DOHH2 (cell line): Measurements from ENCODE around the gene DSCAML1.

Experiments used
- H3F3A ChIP-seq: fragments of 200-600 bp; sonication (generic), shearing (Covaris generic); 2 replicates; pipeline ENCODE4 v1.6.0; 2016; ENCODE audit warnings: antibody characterized with exemption, mild to moderate bottlenecking; ENCODE audit not compliant: control insufficient read depth, insufficient read depth
- H3K27ac ChIP-seq: fragments of 200-600 bp; sonication (generic); 2 replicates; pipeline ENCODE4 v1.5.1; 2014; ENCODE audit warnings: low read depth, mild to moderate bottlenecking, low read length, moderate library complexity
- H3K27me3 ChIP-seq: fragments of 200-600 bp; sonication (generic); 2 replicates; pipeline ENCODE4 v1.6.1; 2014; ENCODE audit warnings: mild to moderate bottlenecking, low read length, mixed read lengths; ENCODE audit not compliant: control insufficient read depth
- H3K36me3 ChIP-seq: fragments of 200-600 bp; sonication (generic); 2 replicates; pipeline ENCODE4 v1.6.1; 2014; ENCODE audit warnings: mild to moderate bottlenecking, low read length, moderate library complexity, mixed read lengths; ENCODE audit not compliant: control insufficient read depth
- H3K4me1 ChIP-seq: fragments of 200-600 bp; sonication (generic); 2 replicates; pipeline ENCODE4 v1.6.1; 2014; ENCODE audit warnings: mild to moderate bottlenecking, low read length, mixed read lengths; ENCODE audit not compliant: control insufficient read depth
- H3K4me2 ChIP-seq: fragments of 200-600 bp; sonication (generic); 2 replicates; pipeline ENCODE4 v1.6.0; 2014; ENCODE audit warnings: mild to moderate bottlenecking, low read length, moderate library complexity
- H3K4me3 ChIP-seq: fragments of 200-600 bp; sonication (generic); 2 replicates; pipeline ENCODE4 v1.5.1; 2014; ENCODE audit warnings: mild to moderate bottlenecking, low read length, mixed read lengths
- H3K79me2 ChIP-seq: fragments of 200-600 bp; sonication (generic); 2 replicates; pipeline ENCODE4 v1.6.1; 2014; ENCODE audit warnings: mild to moderate bottlenecking, low read length, mixed read lengths; ENCODE audit not compliant: control insufficient read depth
- H3K9me2 ChIP-seq: fragments of 200-600 bp; sonication (generic); replicated peaks from 2 replicates; pipeline ENCODE4 v1.6.1; 2014; ENCODE audit warnings: mild to moderate bottlenecking, low read length, mixed read lengths; ENCODE audit not compliant: control insufficient read depth
- H3K9me3 ChIP-seq: fragments of 200-600 bp; sonication (generic); 2 replicates; pipeline ENCODE4 v1.6.1; 2014; ENCODE audit warnings: antibody characterized with exemption, low read length, mixed read lengths; ENCODE audit not compliant: control insufficient read depth, insufficient read depth
- H4K20me1 ChIP-seq: fragments of 200-600 bp; sonication (generic); 2 replicates; pipeline ENCODE4 v1.6.0; 2014; ENCODE audit warnings: low read depth, mild to moderate bottlenecking, antibody characterized with exemption, low read length, moderate library complexity; ENCODE audit not compliant: control insufficient read depth, insufficient read depth
- EZH2phosphoT487 ChIP-seq: fragments of 200-600 bp; sonication (generic); IDR thresholded peaks from 2 replicates; pipeline ENCODE4 v1.6.1; 2017; ENCODE audit warnings: borderline replicate concordance, mild to moderate bottlenecking, antibody characterized with exemption, low read length, moderate library complexity, mixed read lengths
- TF ChIP-seq, protein P1 (sequence below): fragments of 200-600 bp; sonication (generic); IDR thresholded peaks from one replicate; pipeline ENCODE4 v1.5.1; 2014; ENCODE audit warnings: antibody characterized with exemption, mild to moderate bottlenecking, low read depth, low read length; ENCODE audit not compliant: poor library complexity, severe bottlenecking

DSCAML1 gene

DNA sequence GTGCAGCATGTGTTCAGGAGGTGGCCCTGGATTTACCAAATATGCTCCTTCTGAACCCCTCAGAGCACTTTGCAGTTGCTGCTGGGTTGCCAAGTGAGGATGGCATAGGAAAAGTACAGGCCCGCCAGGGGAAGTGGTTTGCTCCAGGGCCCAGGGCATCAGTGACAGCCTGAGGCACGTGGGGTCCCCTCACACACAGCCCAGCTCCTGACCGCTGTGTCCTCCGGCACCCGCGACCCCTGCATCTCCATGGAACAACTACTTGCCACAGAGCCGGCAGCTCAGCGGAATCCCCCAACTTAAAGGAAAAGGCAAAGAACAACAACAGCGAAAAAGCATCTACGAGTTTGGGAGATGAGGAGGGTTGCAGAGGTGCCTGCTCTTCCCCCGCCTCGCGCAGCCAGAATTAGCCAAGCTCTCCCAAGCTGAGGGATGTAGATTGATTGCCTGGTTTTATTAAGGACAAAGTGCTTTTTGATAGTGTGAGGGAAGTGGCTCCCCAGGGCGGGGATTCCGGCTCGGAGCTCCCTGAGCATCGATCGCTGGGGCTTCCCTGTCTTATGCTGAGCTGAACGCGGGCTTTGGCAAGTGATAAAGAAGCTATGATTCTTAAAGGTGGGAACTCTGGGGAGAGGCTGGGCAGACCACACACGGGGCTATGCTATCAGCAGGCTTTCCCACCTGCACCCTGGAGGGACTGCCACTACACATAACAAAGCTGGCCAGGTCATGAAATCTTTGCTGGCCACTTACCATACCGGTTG lies 294.8 kb downstream of the DSCAML1 start:
- Histone ChIP-seq H3K4me2 (no peak overlapping the region), H3K9me2 (no peaks in the 10 kb centered on the region), H3K4me3 (no peak overlapping the region), H3F3A (no peaks in the 10 kb centered on the region), H3K27me3 (no peaks in the 10 kb centered on the region; the same call in 1 of the 2 replicates), H3K4me1 (no peaks in the 10 kb centered on the region), H4K20me1 (no peaks in the 10 kb centered on the region), H3K79me2 (no peaks in the 10 kb centered on the region), H3K9me3 (no peaks in the 10 kb centered on the region), H3K36me3 (no peaks in the 10 kb centered on the region), H3K27ac (no peak overlapping the region)
- no peak for TF ChIP-seq EZH2phosphoT487
- TF ChIP-seq, protein P1, sequence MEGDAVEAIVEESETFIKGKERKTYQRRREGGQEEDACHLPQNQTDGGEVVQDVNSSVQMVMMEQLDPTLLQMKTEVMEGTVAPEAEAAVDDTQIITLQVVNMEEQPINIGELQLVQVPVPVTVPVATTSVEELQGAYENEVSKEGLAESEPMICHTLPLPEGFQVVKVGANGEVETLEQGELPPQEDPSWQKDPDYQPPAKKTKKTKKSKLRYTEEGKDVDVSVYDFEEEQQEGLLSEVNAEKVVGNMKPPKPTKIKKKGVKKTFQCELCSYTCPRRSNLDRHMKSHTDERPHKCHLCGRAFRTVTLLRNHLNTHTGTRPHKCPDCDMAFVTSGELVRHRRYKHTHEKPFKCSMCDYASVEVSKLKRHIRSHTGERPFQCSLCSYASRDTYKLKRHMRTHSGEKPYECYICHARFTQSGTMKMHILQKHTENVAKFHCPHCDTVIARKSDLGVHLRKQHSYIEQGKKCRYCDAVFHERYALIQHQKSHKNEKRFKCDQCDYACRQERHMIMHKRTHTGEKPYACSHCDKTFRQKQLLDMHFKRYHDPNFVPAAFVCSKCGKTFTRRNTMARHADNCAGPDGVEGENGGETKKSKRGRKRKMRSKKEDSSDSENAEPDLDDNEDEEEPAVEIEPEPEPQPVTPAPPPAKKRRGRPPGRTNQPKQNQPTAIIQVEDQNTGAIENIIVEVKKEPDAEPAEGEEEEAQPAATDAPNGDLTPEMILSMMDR = no peak

DNA sequence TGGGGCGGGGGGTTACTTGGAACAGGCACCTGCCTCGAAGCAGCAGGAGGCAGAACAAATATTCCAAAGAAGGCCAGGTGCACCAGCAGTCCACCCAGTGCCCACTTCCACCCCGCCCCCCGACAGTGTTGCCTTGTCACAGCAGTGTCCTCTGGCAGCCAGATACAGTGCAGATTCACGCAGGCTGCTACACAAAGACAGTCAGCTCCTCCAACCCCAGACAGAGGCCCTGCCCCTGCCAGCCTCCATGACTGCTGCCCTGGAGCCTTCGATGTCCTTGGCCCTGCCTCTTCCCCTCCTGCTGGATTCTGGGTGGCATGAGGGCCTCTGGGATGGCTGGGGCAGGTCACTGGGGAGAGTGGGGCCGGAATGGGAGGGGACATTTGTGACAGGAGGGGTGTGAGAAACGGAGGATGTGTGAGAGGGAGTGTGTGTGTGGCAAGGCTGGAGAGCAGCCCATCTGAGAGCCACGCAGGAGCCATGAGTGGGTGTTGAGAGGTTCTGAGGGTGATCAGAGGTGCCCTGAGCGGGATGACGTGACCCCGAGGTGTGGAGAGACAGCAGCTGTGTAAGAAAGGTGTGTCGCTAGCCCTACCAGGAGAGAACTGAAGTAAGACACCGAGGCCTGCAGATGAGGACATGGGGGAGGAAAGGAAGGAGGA lies 295.6 kb downstream of the DSCAML1 start:
- Histone ChIP-seq H3K4me3 (no peak overlapping the region), H4K20me1 (no peaks in the 10 kb centered on the region), H3K27ac (no peak overlapping the region), H3K79me2 (no peaks in the 10 kb centered on the region), H3K27me3 (no peaks in the 10 kb centered on the region; the same call in 1 of the 2 replicates), H3K4me2 (no peak overlapping the region), H3K4me1 (no peaks in the 10 kb centered on the region), H3K9me3 (no peaks in the 10 kb centered on the region), H3K9me2 (no peaks in the 10 kb centered on the region), H3F3A (no peaks in the 10 kb centered on the region), H3K36me3 (no peaks in the 10 kb centered on the region)
- TF ChIP-seq, protein P1 = no peak
- TF ChIP-seq EZH2phosphoT487 = no peak

DNA sequence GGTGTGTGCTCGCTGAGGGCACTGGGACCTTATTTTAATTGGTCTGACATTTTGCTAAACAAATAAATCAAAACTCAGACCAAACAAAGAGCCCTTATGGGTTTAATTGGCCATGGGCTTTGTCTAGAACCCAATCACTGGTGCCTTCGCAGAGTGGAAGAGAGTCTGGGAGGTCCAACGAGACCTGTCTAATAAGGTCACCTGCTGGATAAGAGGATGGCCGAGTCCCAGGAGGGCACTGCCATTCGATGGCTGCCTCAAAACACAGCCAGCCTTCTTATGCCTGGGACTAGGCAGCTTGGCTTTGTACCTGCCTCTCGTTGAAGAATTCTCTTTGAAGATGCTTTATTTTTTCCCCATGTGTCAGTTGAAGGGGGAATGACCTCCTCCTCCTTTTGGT lies 298.2 kb downstream of the DSCAML1 start:
- no peak overlapping the region for H3K27ac ChIP-seq
- H3F3A ChIP-seq = no peaks in the 10 kb centered on the region
- H3K9me2 ChIP-seq = no peaks in the 10 kb centered on the region
- H3K4me2 ChIP-seq = no peak overlapping the region
- H3K4me3 ChIP-seq = no peak overlapping the region
- no peaks in the 10 kb centered on the region for H3K36me3 ChIP-seq
- H4K20me1 ChIP-seq = no peaks in the 10 kb centered on the region
- H3K9me3 ChIP-seq = no peaks in the 10 kb centered on the region
- no peaks in the 10 kb centered on the region for H3K4me1 ChIP-seq
- H3K27me3 ChIP-seq = no peaks in the 10 kb centered on the region; the same call in 1 of the 2 replicates
- no peaks in the 10 kb centered on the region for H3K79me2 ChIP-seq
- TF ChIP-seq EZH2phosphoT487 = no peak
- TF ChIP-seq, protein P1 = no peak
